ENCODE data around the gene F8. TPM values are rescaled to one million over a fixed set of nuclear protein-coding genes. Genes with fewer than 3 reads are reported as not detected.

Gene F8
- total and polyA plus RNA-seq, 12 donors, result 21.6 to 92.4 (median 37.7) TPM

DNA sequence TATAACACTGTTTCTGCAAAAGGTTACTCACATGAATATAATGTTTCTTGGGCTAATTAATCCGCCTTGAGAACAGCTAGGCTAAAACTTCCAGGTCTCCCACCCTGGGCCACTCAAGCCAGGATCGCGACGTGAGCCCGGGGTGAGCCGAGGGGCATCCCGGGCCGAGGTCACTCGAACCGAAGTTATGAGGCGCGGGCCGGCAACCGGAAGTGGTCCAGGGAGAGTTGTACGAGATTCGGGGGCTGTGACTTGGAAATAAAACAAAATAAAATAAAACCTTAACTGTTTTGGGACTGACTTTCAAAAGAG lies 48.1 kb upstream of the F8 start:
- 0 to 1% methylated on average over 16 of the region's 16 CpGs for WGBS, 2 donors
- TF ChIP-seq CTCF (IDR thresholded peaks at IDR 0.05), result no peak
- no peak for DNase-seq
- peaks cover 0 to 21% (median 0%) of the 10 kb centered on the region in 9 donors for H3K36me3 ChIP-seq
- peak in 6 of 8 donors; percentile 10 to 33 (median 28) for ATAC-seq
- peaks cover 0 to 35% (median 13%) of the 10 kb centered on the region in 9 donors for H3K4me1 ChIP-seq
- intact Hi-C loops (cut with DNase I), result loop anchor here in 2 of 10 donors (5.0 to 10.0 kb wide), 2 partner anchors 43 to 144 kb away; partner anchors contain the start of genes FUNDC2 (in 1 of the 2) and VBP1 (in 1 of the 2)
- no peaks in the 10 kb centered on the region for H3K9me3 ChIP-seq
- H3K4me3 ChIP-seq, result peak overlapping the region; percentile 23 to 78 (median 68)
- no peaks in the 10 kb centered on the region for H3K27me3 ChIP-seq
- peak overlapping the region; percentile 78 to 93 (median 90) for H3K27ac ChIP-seq

- H3K27ac ChIP-seq, result peak overlapping the region in 9 of 10 donors; percentile 78 to 93 (median 90)
- peak overlapping the region; percentile 1 to 78 (median 68) for H3K4me3 ChIP-seq
- peaks cover 0 to 35% (median 13%) of the 10 kb centered on the region in 9 donors for H3K4me1 ChIP-seq
- TF ChIP-seq CTCF (IDR thresholded peaks at IDR 0.05), result no peak
- H3K9me3 ChIP-seq, result no peaks in the 10 kb centered on the region
- peaks cover 0 to 15% (median 0%) of the 10 kb centered on the region in 9 donors for H3K36me3 ChIP-seq
- DNase-seq, result no peak
- WGBS, 2 donors, result 3 to 9% methylated on average over 12 of the region's 12 CpGs
- no peaks in the 10 kb centered on the region for H3K27me3 ChIP-seq
- intact Hi-C loops (cut with DNase I), result loop anchor here in 2 of 10 donors (5.0 to 10.0 kb wide), 2 partner anchors 43 to 145 kb away; partner anchors contain the start of genes FUNDC2 (in 1 of the 2) and VBP1 (in 1 of the 2)
- ATAC-seq, result no peak
These were observed 47.5 kb upstream of the F8 start for GRCh38 chrX:155070038-155070437.

- TF ChIP-seq CTCF (IDR thresholded peaks at IDR 0.05), result no peak
- H3K9me3 ChIP-seq, result no peaks in the 10 kb centered on the region
- H3K4me1 ChIP-seq, result peaks cover 0 to 35% (median 13%) of the 10 kb centered on the region in 9 donors
- peak overlapping the region in 2 of 10 donors; percentile 91 to 93 for H3K27ac ChIP-seq
- DNase-seq (no peak), ATAC-seq (no peak)
- no peaks in the 10 kb centered on the region for H3K27me3 ChIP-seq
- WGBS, 2 donors, result 93 to 100% methylated on average over 1 of the region's 1 CpG
- intact Hi-C loops (cut with DNase I), result no loop called here
- H3K36me3 ChIP-seq, result peaks cover 0 to 14% (median 0%) of the 10 kb centered on the region in 9 donors
- peak overlapping the region in 8 of 10 donors; percentile 47 to 78 (median 70) for H3K4me3 ChIP-seq
These were observed 46.9 kb upstream of the F8 start for GRCh38 chrX:155069414-155069813.

DNA sequence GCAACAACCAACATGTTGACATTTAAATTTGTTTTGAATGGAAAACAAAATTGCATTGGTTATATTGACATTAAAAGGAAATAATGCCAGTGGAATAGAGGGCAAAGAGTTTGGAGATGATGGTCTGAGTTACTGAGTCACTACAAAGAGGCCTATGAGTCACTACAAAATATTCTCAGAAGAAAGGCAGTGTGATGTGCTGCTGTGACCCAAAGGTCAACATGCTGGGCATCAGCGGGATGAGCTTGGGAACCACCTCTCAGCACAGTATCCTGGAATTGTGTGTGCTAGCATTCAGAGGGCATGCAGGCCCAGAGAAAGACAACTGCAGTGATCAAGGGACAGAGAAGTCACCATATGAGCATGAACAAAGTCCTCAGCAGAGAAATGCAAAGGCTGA lies 45.6 kb upstream of the F8 start:
- Histone ChIP-seq H3K4me3 (no peak overlapping the region), H3K36me3 (peaks cover 0 to 10% (median 0%) of the 10 kb centered on the region in 9 donors), H3K4me1 (peaks cover 0 to 35% (median 13%) of the 10 kb centered on the region in 9 donors), H3K27me3 (no peaks in the 10 kb centered on the region), H3K9me3 (no peaks in the 10 kb centered on the region), H3K27ac (no peak overlapping the region)
- intact Hi-C loops (cut with DNase I), result no loop called here
- ATAC-seq (no peak), DNase-seq (no peak)
- no peak for TF ChIP-seq CTCF (IDR thresholded peaks at IDR 0.05)
- WGBS, 2 donors, result 42 to 76% methylated on average over 1 of the region's 1 CpG
